ENCODE results near the gene GANC. TPM values are rescaled to one million over a fixed set of nuclear protein-coding genes. Genes with fewer than 3 reads are reported as not detected.

Gene GANC, protein sequence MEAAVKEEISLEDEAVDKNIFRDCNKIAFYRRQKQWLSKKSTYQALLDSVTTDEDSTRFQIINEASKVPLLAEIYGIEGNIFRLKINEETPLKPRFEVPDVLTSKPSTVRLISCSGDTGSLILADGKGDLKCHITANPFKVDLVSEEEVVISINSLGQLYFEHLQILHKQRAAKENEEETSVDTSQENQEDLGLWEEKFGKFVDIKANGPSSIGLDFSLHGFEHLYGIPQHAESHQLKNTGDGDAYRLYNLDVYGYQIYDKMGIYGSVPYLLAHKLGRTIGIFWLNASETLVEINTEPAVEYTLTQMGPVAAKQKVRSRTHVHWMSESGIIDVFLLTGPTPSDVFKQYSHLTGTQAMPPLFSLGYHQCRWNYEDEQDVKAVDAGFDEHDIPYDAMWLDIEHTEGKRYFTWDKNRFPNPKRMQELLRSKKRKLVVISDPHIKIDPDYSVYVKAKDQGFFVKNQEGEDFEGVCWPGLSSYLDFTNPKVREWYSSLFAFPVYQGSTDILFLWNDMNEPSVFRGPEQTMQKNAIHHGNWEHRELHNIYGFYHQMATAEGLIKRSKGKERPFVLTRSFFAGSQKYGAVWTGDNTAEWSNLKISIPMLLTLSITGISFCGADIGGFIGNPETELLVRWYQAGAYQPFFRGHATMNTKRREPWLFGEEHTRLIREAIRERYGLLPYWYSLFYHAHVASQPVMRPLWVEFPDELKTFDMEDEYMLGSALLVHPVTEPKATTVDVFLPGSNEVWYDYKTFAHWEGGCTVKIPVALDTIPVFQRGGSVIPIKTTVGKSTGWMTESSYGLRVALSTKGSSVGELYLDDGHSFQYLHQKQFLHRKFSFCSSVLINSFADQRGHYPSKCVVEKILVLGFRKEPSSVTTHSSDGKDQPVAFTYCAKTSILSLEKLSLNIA (N-terminal part only)
- 61.6 TPM for total RNA-seq (2013)
- polyA plus RNA-seq (10 to 100 TPM; 14.5 to 24.4 (median 21.1) TPM), polyA minus RNA-seq (25.6 and 28.5 TPM in 2 replicates), total RNA-seq (9.4 to 60.3 (median 29.3) reads per million in 11 experiments)

DNA sequence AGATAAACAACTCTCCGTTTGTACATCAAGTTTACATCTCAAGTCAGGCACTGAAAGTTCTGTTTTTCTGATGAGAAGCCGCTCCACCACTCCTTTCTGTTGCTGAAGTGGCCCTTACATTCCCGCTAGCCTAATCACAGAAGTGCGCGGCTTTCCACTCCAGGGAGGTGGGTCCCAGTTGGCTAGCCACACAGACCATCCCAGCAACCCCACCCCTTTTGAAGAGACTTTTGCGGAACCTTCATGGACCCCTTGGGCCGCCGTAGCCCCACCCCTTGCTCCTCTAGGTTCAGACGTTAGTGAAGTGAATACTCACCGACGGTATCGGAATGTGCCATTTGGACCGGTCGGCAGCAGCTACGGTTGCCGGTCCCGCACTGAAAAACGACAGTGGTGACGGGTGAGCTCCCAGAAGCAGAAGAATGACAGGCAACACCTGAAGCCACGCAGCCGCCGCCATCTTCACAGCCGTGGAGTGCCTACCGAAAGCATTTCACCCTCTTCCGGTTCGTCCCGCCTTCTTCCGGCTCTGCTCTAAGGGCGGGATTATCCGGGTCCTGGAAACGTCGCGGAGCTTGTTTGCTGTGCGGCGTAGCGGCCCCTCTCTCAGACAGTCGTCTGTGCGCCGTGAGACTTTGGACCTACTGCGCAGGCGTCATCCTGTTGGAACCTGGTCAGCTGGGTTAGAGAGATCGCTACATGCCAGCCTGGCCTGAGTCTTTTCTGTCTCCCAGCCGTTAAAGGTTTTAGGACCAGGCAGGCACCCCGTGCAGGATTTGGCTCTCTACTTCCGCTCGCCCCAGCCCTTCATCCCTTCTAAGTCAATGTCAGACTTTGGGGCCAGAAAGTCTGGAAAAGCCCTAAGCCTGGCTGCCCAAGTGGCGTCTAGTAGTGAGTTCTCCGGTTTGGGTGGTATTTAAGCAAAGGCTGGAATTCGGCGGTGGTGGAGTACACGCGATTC is at the start of gene GANC, which contains the start of gene TMEM87A:
Gene GANC, plus strand, starts transcription at position 263 of the 961 bp plus-strand sequence. CDS start 1,281 bp downstream, outside the sequence.
Gene TMEM87A, minus strand, starts transcription at position 495 of the 961 bp plus-strand sequence. Its CDS starts 35 bp downstream, at position 460.
- Mint-ChIP-seq H3K27ac (peak within 1 kb of the TSS; percentile 97 to 99 (median 99)), H3K27me3 (ENCODE audit: low read depth in 3 of 3) (peaks cover 0 to 2% (median 0%) of the 10 kb centered on the region in 3 donors), H3K4me1 (peaks cover 34% of the 10 kb centered on the region), H3K36me3 (peaks cover 5 to 32% of the 10 kb centered on the region in 2 donors), H3K9me3 (peaks cover 0 to 2% (median 0%) of the 10 kb centered on the region in 7 donors), H3K4me3 (peak within 1 kb of the TSS; percentile 96 to 99)
- Histone ChIP-seq H3K4me1 (ENCODE audit: control insufficient read depth in 1 of 2, insufficient read depth in 2 of 2, low read length in 2 of 2) (peaks cover 29 to 47% of the 10 kb centered on the region in 2 donors), H2AFZ (ENCODE audit: insufficient read depth, low read depth, low read length, poor library complexity, severe bottlenecking) (peak within 1 kb of the TSS; percentile 79), H3K27ac (ENCODE audit: low read depth in 1 of 2, low read length in 2 of 2) (peak within 1 kb of the TSS; percentile 91 to 93), H3K9ac (ENCODE audit: insufficient read depth, low read length, poor library complexity, severe bottlenecking) (peak within 1 kb of the TSS; percentile 77), H4K20me1 (ENCODE audit: insufficient read depth, low read length) (peaks cover 45% of the 10 kb centered on the region), H3K4me2 (replicated peaks; ENCODE audit: extremely low read depth, low read length, poor library complexity, severe bottlenecking) (peak within 1 kb of the TSS; percentile 91), H3K9me3 (replicated peaks in 1 of 2; ENCODE audit: control insufficient read depth in 1 of 2, insufficient read depth in 1 of 2, low read length in 2 of 2) (no peaks in the 10 kb centered on the region), H3K79me2 (ENCODE audit: insufficient read depth, low read length) (peaks cover 79% of the 10 kb centered on the region), H3K27me3 (ENCODE audit: control insufficient read depth in 2 of 2, insufficient read depth in 2 of 2, low read length in 2 of 2) (no peaks in the 10 kb centered on the region), H3K36me3 (replicated peaks in 1 of 2; ENCODE audit: control insufficient read depth in 1 of 2, insufficient read depth in 2 of 2, low read length in 2 of 2) (peaks cover 14 to 24% of the 10 kb centered on the region in 2 donors), H3K4me3 (replicated peaks in 1 of 3; ENCODE audit: low read depth in 2 of 3, low read length in 3 of 3) (peak within 1 kb of the TSS; percentile 78 to 93 (median 84))
- TF ChIP-seq, protein P1, sequence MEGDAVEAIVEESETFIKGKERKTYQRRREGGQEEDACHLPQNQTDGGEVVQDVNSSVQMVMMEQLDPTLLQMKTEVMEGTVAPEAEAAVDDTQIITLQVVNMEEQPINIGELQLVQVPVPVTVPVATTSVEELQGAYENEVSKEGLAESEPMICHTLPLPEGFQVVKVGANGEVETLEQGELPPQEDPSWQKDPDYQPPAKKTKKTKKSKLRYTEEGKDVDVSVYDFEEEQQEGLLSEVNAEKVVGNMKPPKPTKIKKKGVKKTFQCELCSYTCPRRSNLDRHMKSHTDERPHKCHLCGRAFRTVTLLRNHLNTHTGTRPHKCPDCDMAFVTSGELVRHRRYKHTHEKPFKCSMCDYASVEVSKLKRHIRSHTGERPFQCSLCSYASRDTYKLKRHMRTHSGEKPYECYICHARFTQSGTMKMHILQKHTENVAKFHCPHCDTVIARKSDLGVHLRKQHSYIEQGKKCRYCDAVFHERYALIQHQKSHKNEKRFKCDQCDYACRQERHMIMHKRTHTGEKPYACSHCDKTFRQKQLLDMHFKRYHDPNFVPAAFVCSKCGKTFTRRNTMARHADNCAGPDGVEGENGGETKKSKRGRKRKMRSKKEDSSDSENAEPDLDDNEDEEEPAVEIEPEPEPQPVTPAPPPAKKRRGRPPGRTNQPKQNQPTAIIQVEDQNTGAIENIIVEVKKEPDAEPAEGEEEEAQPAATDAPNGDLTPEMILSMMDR (IDR thresholded peaks at IDR 0.05): no peak
- intact Hi-C loops (cut with micrococcal nuclease): loop anchor here in 1 of 2 donors (10.0 kb wide), 1 partner anchor 202 kb away; no protein-coding TSS in a partner anchor
- WGBS (ENCODE audit: insufficient coverage): under 1% methylated on average over 47 of the region's 52 CpGs
- DNase-seq: peak; percentile 96 to 97 (median 96)

Measured in CD14-positive monocyte (primary cell).